ENCODE results near the gene NAV1.

DNA sequence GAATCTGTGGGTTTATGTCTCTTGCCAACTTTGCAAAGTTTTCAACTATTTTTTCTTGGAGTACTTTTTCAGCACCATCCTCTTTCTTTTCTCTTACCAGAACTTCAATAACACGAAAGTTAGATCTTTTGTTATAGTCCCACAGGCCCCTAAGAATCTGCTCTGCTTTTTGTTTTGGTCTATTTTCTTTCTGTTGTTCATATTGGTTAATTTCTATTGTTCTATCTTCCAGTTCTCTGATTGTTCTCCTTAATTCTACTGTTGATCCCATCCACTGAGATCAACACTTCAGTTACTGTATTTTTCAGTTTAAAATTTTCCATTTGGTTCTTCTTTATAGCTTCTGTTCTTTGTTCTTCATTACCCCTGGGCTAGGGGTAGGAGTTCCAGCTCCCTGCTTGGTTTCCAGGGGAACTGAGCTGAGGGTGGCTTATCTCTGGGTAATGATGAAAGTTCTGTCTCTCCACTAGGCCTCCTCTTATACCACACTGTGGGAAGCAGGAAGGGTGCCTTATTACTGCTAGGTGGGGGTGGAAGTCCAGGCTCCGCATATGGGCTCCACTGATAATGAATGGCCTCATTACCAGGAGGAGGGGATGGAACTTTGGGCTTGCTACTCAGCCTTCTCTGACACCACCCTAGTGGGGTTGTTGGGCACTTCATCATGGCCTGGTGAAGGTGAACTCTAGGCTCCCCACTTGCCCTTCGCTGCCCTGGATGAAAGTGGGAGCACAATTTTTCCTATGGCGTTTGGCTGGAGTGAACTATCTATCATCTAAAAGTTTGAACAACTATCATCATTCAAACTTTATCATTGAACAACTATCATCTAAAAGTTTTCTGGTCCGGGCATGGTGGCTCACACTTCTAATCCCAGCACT, 39.3 kb downstream of the NAV1 start:
- TF ChIP-seq POLR2A (IDR thresholded peaks at IDR 0.05) (no peak), CTCF (IDR thresholded peaks at IDR 0.05) (no peak)
